H9 (cell line): Measurements from ENCODE around the gene TRAK1. TPM values are rescaled to one million over a fixed set of nuclear protein-coding genes. Genes with fewer than 3 reads are reported as not detected.

ENCODE experiments used
- DNase-seq: peaks from one replicate; pipeline ENCODE4 v3.0.0-alpha.2; 2017
- H2AFZ ChIP-seq: one replicate; pipeline ENCODE4 v1.6.1; 2013; ENCODE audit warnings: mild to moderate bottlenecking, low read length, control low read depth, moderate library complexity
- H2AK5ac ChIP-seq: 2 replicates; pipeline ENCODE4 v1.6.1; 2013; ENCODE audit warnings: low read length, control low read depth, mixed read lengths; ENCODE audit not compliant: insufficient read length
- H2BK120ac ChIP-seq: one replicate; pipeline ENCODE4 v1.6.1; 2013; ENCODE audit warnings: low read depth, mild to moderate bottlenecking, low read length, control low read depth, inconsistent platforms; ENCODE audit not compliant: poor library complexity, severe bottlenecking
- H2BK12ac ChIP-seq: 2 replicates; pipeline ENCODE4 v1.6.1; 2013; ENCODE audit warnings: low read length, control low read depth, mixed read lengths, low read depth; ENCODE audit not compliant: insufficient read length
- H2BK15ac ChIP-seq: 2 replicates; pipeline ENCODE4 v1.6.1; 2013; ENCODE audit warnings: low read depth, low read length, control low read depth
- H2BK20ac ChIP-seq: one replicate; pipeline ENCODE4 v1.6.1; 2013; ENCODE audit warnings: low read depth, mild to moderate bottlenecking, low read length, control low read depth, inconsistent platforms; ENCODE audit not compliant: poor library complexity, severe bottlenecking
- H2BK5ac ChIP-seq: 2 replicates; pipeline ENCODE4 v1.6.1; 2013; ENCODE audit warnings: low read length, control low read depth, mixed read lengths; ENCODE audit not compliant: insufficient read length
- H3K14ac ChIP-seq: 2 replicates; pipeline ENCODE4 v1.6.1; 2013; ENCODE audit warnings: low read length, control low read depth; ENCODE audit not compliant: insufficient read depth
- H3K18ac ChIP-seq: 2 replicates; pipeline ENCODE4 v1.6.1; 2013; ENCODE audit warnings: low read depth, mild to moderate bottlenecking, mixed read lengths, low read length, control low read depth; ENCODE audit not compliant: insufficient read length
- H3K23ac ChIP-seq: 2 replicates; pipeline ENCODE4 v1.6.1; 2013; ENCODE audit warnings: low read length, control low read depth, mixed read lengths, low read depth; ENCODE audit not compliant: insufficient read length
- H3K23me2 ChIP-seq: 2 replicates; pipeline ENCODE4 v1.6.1; 2013; ENCODE audit warnings: low read depth, mild to moderate bottlenecking, mixed read lengths, low read length, control low read depth; ENCODE audit not compliant: insufficient read length, poor library complexity, severe bottlenecking
- H3K27ac ChIP-seq: 2 replicates; pipeline ENCODE4 v1.5.1; 2013; ENCODE audit warnings: low read length, control low read depth, mixed read lengths, low read depth; ENCODE audit not compliant: insufficient read length
- H3K27me3 ChIP-seq: 2 replicates; pipeline ENCODE4 v1.6.1; 2013; ENCODE audit warnings: low read length, control low read depth, inconsistent platforms; ENCODE audit not compliant: insufficient read depth
- H3K4ac ChIP-seq: 2 replicates; pipeline ENCODE4 v1.6.1; 2013; ENCODE audit warnings: low read depth, mild to moderate bottlenecking, control low read depth, inconsistent platforms, low read length, moderate library complexity
- H3K4me1 ChIP-seq: 2 replicates; pipeline ENCODE4 v1.6.1; 2013; ENCODE audit warnings: low read length, control low read depth, inconsistent platforms; ENCODE audit not compliant: insufficient read depth
- H3K4me2 ChIP-seq: 2 replicates; pipeline ENCODE4 v1.6.1; 2013; ENCODE audit warnings: low read length, control low read depth, mixed read lengths; ENCODE audit not compliant: insufficient read length, insufficient read depth
- H3K56ac ChIP-seq: 2 replicates; pipeline ENCODE4 v1.6.1; 2013; ENCODE audit warnings: low read depth, mild to moderate bottlenecking, mixed read lengths, low read length, control low read depth; ENCODE audit not compliant: insufficient read length
- H3K79me1 ChIP-seq: 2 replicates; pipeline ENCODE4 v1.6.1; 2013; ENCODE audit warnings: low read depth, mild to moderate bottlenecking, moderate library complexity, low read length, control low read depth, inconsistent platforms; ENCODE audit not compliant: insufficient read depth, poor library complexity, severe bottlenecking
- H3K79me2 ChIP-seq: 2 replicates; pipeline ENCODE4 v1.6.1; 2013; ENCODE audit warnings: low read length, control low read depth, inconsistent platforms; ENCODE audit not compliant: insufficient read depth
- H3K9ac ChIP-seq: 2 replicates; pipeline ENCODE4 v1.6.1; 2013; ENCODE audit warnings: low read length, control low read depth, mixed read lengths; ENCODE audit not compliant: insufficient read length; ENCODE audit errors: extremely low read depth
- H3K9me3 ChIP-seq: one replicate; pipeline ENCODE4 v1.6.1; 2013; ENCODE audit warnings: low read depth, low read length, inconsistent platforms; ENCODE audit not compliant: control insufficient read depth
- H3T11ph ChIP-seq: one replicate; pipeline ENCODE4 v1.6.1; 2013; ENCODE audit warnings: mild to moderate bottlenecking, low read length, control low read depth, inconsistent platforms
- H4K20me1 ChIP-seq: one replicate; pipeline ENCODE4 v1.6.1; 2013; ENCODE audit not compliant: control insufficient read depth, insufficient read length, insufficient read depth
- H4K5ac ChIP-seq: 2 replicates; pipeline ENCODE4 v1.6.1; 2013; ENCODE audit warnings: low read depth, mild to moderate bottlenecking, mixed read lengths, low read length, control low read depth; ENCODE audit not compliant: insufficient read length
- H4K8ac ChIP-seq: replicated peaks from 2 replicates; pipeline ENCODE4 v1.6.1; 2013; ENCODE audit warnings: low read length, control low read depth, mixed read lengths, low read depth; ENCODE audit not compliant: insufficient read length
- H4K91ac ChIP-seq: 2 replicates; pipeline ENCODE4 v1.6.1; 2013; ENCODE audit warnings: low read depth, mild to moderate bottlenecking, moderate library complexity, mixed read lengths, low read length, control low read depth; ENCODE audit not compliant: insufficient read length
- H3K27ac Mint-ChIP-seq, 3 experiments: 2 replicates in 2 of 3; 3 replicates in 1 of 3; pipeline ENCODE4 v1.8.0; 2020 to 2021; ENCODE audit warnings: mixed read lengths in 3 of 3, mild to moderate bottlenecking in 1 of 3, moderate library complexity in 1 of 3
- H3K27me3 Mint-ChIP-seq: 2 replicates; pipeline ENCODE4 v1.8.0; 2021; ENCODE audit warnings: low read depth, mild to moderate bottlenecking, moderate library complexity, mixed read lengths
- H3K36me3 Mint-ChIP-seq, 3 experiments: 2 replicates in 2 of 3; 3 replicates in 1 of 3; pipeline ENCODE4 v1.8.0; 2020 to 2021; ENCODE audit warnings: low read depth in 3 of 3, mixed read lengths in 3 of 3; ENCODE audit not compliant: insufficient read depth in 1 of 3
- H3K4me1 Mint-ChIP-seq, 2 experiments: 2 replicates each; pipeline ENCODE4 v1.8.0; 2020; ENCODE audit warnings: mixed read lengths in 2 of 2
- H3K4me3 Mint-ChIP-seq, 2 experiments: 2 replicates in 1 of 2; 3 replicates in 1 of 2; pipeline ENCODE4 v1.8.0; 2020 to 2021; ENCODE audit warnings: mild to moderate bottlenecking in 2 of 2, mixed read lengths in 2 of 2, moderate library complexity in 1 of 2
- H3K9me3 Mint-ChIP-seq, 2 experiments: 2 replicates in 1 of 2; 3 replicates in 1 of 2; pipeline ENCODE4 v1.8.0; 2020; ENCODE audit warnings: mild to moderate bottlenecking in 2 of 2, mixed read lengths in 2 of 2, moderate library complexity in 1 of 2
- CTCF ChIP-seq: fragments of 200-600 bp; sonication (generic); conservative IDR thresholded peaks from 3 replicates; pipeline ENCODE4 v1.8.0; 2021; ENCODE audit warnings: antibody characterized with exemption, mild to moderate bottlenecking
- WGBS: extraction: QIAGEN DNeasy Blood & Tissue Kit; methylation state at CpG from one replicate; pipeline ENCODE4 v1.1.7; 2013; ENCODE audit warnings: missing lambda C conversion rate, low lambda C conversion rate, mixed read lengths; ENCODE audit not compliant: insufficient read length; ENCODE audit errors: extremely low coverage; 5-methylcytosine and 5-hydroxymethylcytosine counted together
- total RNA-seq: library from RNA; stranded (reverse); gene quantifications from 2 replicates; pipeline ENCODE4 v1.2.1, GENCODE V29; 2021

The TRAK1 gene
- total RNA-seq, 1 experiment from 2014 or later, result 34.2 TPM

GRCh38 chr3:42190701-42191442 lies 99.7 kb downstream of the TRAK1 start:
- Histone ChIP-seq H3K4me1 (no peaks in the 10 kb centered on the region; the same call in 1 of the 2 replicates), H3T11ph (no peak overlapping the region), H3K27ac (no peak overlapping the region), H2AFZ (no peak overlapping the region), H3K9me3 (no peaks in the 10 kb centered on the region), H4K8ac (no peak overlapping the region), H2BK5ac (no peak overlapping the region), H4K91ac (no peak overlapping the region), H3K56ac (no peak overlapping the region), H2BK20ac (no peak overlapping the region), H3K4me2 (no peak overlapping the region), H3K23ac (no peak overlapping the region), H3K4ac (no peak overlapping the region), H3K79me1 (no peaks in the 10 kb centered on the region), H3K23me2 (no peaks in the 10 kb centered on the region), H2BK15ac (no peak overlapping the region), H3K79me2 (no peaks in the 10 kb centered on the region), H3K14ac (no peak overlapping the region), H4K5ac (no peak overlapping the region), H4K20me1 (no peaks in the 10 kb centered on the region), H2BK12ac (no peak overlapping the region), H2AK5ac (no peak overlapping the region), H3K9ac (no peak overlapping the region), H3K27me3 (no peaks in the 10 kb centered on the region), H3K18ac (no peak overlapping the region), H2BK120ac (no peak overlapping the region)
- Mint-ChIP-seq H3K27me3 (no peaks in the 10 kb centered on the region), H3K4me3 (no peak overlapping the region), H3K36me3 (peaks cover 11 to 53% (median 41%) of the 10 kb centered on the region in 3 experiments; a peak in 6 of 7 replicates), H3K9me3 (no peaks in the 10 kb centered on the region), H3K4me1 (peaks cover 3 to 14% of the 10 kb centered on the region in 2 experiments; a peak in 3 of 4 replicates), H3K27ac (peak overlapping the region in 1 of 3 experiments; percentile 49; a peak in 1 of 7 replicates)
- peak; percentile 76 for DNase-seq
- no CpG with 5 or more reads among the region's 11 CpGs for WGBS
- TF ChIP-seq CTCF, result peak; percentile 92
